ENCODE results near the gene SPINK8.
"Not testable (repeated sequence)": the region's sequence is repeated elsewhere in the genome, so short reads cannot be mapped to it uniquely, and the experiment has no call there.

- not testable (repeated sequence) for TF ChIP-seq POLR2AphosphoS5 (IDR thresholded peaks at IDR 0.05); CTCF (IDR thresholded peaks at IDR 0.05); POLR2A (IDR thresholded peaks at IDR 0.05); EP300 (IDR thresholded peaks at IDR 0.05; ENCODE audit: low read depth)
Observed at GRCh38 chr3:48271223-48271622, 62.2 kb downstream of the SPINK8 start.

Data from transverse colon (tissue), 4 donors.